NCI-H187 treated with DMSO at 0.1 percent for 48 hours (cell line): ENCODE data around the gene STAT3.
"Not testable (repeated sequence)": the region's sequence is repeated elsewhere in the genome, so short reads cannot be mapped to it uniquely, and the experiment has no call there.

Source experiments
- DNase-seq: peaks from one replicate; lab custom pipeline; 2025; lab: John Stamatoyannopoulos, UW

The STAT3 gene

GRCh38 chr17:42316755-42317154 lies 71.5 kb downstream of the STAT3 start:
- no peak for DNase-seq

GRCh38 chr17:42315402-42316156 lies 72.7 kb downstream of the STAT3 start:
- DNase-seq, result no peak

- DNase-seq, result no peak
Observed at GRCh38 chr17:42313773-42314566, 74.3 kb downstream of the STAT3 start.

GRCh38 chr17:42313389-42313772 lies 74.9 kb downstream of the STAT3 start:
- no peak for DNase-seq

GRCh38 chr17:42312285-42313130 lies 75.7 kb downstream of the STAT3 start:
- DNase-seq, result no peak

- no peak for DNase-seq
Observed at GRCh38 chr17:42312035-42312284, 76.3 kb downstream of the STAT3 start.

GRCh38 chr17:42311240-42312034 lies 76.8 kb downstream of the STAT3 start:
- no peak for DNase-seq

GRCh38 chr17:42310787-42311215 lies 77.4 kb downstream of the STAT3 start:
- no peak for DNase-seq

- DNase-seq, result no peak
Observed at GRCh38 chr17:42309986-42310786, 78.1 kb downstream of the STAT3 start.

GRCh38 chr17:42309142-42309541 lies 79.1 kb downstream of the STAT3 start:
- no peak for DNase-seq

GRCh38 chr17:42308446-42308845 lies 79.8 kb downstream of the STAT3 start:
- DNase-seq, result no peak

GRCh38 chr17:42307362-42307927 lies 80.8 kb downstream of the STAT3 start:
- no peak for DNase-seq

- no peak for DNase-seq
Observed at GRCh38 chr17:42306385-42306667, 81.9 kb downstream of the STAT3 start.

- no peak for DNase-seq
Observed at GRCh38 chr17:42305543-42306384, 82.5 kb downstream of the STAT3 start.

GRCh38 chr17:42305031-42305330 lies 83.3 kb downstream of the STAT3 start:
- not testable (repeated sequence) for DNase-seq

GRCh38 chr17:42304187-42305030 lies 83.8 kb downstream of the STAT3 start:
- no peak for DNase-seq

- no peak for DNase-seq
Observed at GRCh38 chr17:42303694-42304093, 84.5 kb downstream of the STAT3 start.

- DNase-seq, result no peak
Observed at GRCh38 chr17:42301022-42301421, 87.2 kb downstream of the STAT3 start.

GRCh38 chr17:42299913-42300312 lies 88.3 kb downstream of the STAT3 start:
- DNase-seq, result not testable (repeated sequence)
